ENCODE measurements around the gene HSD3B7. TPM values are rescaled to one million over a fixed set of nuclear protein-coding genes. Genes with fewer than 3 reads are reported as not detected.

The HSD3B7 gene
- total RNA-seq, 1 experiment from 2014 or later: 16.0 TPM

DNA sequence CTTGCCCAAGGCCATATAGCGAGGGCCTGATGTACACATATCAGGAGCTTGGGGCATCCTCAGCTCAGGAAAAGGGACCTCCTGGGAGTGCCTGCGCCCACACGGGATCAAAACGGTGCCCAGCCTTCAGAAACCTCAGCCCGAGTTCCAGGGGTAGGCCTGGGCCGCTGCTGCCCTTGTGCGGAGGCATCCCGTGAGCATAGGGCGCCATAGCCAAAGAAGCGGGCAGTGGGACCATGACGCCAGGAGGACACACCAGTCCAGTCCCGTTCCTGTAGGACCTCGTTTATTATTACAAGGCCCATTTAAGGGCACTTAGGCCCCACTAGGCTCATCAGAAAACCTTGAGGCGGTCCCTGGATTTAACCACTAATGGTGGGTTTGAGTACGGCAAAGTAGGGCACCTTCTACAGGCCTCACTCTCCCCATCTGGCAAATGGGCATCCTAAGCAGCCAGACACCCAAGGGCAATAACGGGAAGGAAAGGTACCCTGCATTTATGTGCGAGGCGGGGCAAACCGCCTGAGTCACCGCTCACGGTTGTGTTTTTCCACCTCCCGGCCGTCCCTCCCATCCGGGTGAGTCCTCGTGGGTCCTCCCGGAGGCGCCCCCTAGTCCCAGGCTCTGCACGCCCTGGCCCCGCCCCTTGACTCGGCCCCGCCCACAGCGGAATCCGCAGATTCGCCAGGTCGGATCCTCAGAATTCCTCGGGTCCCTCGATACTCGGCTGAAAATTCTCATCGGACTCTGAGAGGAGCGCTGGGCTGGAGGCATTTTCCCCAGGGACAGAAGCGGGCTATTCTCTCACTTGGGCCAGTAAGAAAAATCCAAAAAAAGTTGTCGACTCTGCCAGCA is 28.2 kb upstream of the HSD3B7 start:
- DNase-seq (ENCODE audit: extremely low read depth, low read depth): peak; percentile 77

DNA sequence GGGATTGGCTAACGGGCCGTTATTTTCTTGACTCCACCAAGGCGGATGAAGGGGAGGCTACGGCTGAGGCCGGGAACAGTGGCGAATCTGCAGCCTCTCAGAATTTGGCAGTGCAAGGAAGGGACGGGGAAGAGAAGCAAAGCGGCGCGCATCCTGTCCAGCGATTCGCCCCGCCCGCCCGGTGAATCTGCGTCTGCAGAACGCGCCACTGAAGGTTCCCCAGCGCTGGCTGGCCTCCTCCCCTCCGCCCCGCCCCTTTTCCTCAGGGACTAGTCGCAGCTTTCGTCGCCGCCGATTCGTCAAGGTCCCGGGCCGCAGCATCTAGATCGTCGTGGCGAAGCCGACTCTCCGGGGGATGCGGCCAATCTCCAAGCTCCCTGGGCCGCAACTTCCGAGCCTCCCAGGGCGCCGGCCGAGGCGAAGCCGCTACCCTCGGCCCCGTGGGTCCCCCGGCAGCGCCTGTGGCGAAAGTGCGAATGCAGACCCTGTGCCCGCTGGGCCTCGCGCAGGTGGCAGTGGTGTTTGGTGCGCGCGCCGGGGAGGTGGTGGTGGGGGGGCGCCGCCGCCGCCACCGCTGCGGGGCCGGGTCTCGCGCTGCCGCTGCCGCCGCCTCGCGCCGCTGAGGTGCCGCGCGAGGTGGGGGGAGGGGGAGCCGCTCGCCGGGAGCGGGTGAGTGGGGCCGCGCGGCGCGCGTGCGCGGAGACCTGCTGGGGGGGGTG is 27.4 kb upstream of the HSD3B7 start, which contains the start of gene SETD1A:
Gene SETD1A (plus strand): TSS at position 299 of the 719 bp plus-strand sequence. CDS start 978 bp downstream, outside the sequence.
- DNase-seq (ENCODE audit: extremely low read depth, low read depth): peak; percentile 90

DNA sequence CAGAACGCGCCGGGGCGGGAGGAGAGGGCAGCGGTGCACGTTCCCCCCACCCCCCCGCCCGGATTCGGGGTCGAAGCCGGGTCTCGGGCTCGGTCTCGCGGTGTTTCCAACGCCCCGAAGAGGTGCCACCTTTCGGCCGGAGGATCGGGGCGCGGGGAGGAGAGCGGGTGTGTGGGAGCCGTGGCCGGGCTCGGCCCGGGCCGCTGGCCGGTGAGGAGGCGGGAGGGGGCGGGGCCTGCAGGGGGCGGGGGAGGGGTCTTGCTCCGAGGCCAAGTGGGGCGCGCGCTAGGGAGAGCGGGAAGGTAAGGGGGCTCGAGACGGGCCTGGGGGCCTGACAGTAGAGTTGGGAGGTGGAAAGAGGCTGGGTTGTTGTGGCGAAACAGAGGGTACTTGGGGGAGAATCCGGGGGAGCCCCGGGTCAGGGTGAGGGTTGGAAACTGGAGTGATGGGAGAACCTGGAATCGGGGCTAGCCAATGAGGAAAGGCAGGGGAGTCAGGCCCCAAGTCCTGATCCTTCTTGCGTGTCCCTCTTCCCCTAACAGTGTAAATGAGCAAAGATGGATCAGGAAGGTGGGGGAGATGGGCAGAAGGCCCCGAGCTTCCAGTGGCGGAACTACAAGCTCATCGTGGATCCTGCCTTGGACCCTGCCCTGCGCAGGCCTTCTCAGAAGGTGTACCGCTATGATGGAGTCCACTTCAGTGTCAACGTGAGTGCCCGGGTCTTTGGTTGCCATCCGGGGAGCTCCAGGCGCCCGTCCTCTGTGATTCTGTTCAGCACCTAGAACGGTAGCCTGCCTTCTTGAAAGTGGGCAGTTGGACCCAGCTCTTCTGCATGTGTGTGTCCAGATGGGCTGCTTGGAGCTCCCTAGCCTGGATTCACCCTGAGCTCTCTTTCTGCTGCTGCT is 26.6 kb upstream of the HSD3B7 start:
- peak; percentile 33 for DNase-seq (ENCODE audit: extremely low read depth, low read depth)

DNA sequence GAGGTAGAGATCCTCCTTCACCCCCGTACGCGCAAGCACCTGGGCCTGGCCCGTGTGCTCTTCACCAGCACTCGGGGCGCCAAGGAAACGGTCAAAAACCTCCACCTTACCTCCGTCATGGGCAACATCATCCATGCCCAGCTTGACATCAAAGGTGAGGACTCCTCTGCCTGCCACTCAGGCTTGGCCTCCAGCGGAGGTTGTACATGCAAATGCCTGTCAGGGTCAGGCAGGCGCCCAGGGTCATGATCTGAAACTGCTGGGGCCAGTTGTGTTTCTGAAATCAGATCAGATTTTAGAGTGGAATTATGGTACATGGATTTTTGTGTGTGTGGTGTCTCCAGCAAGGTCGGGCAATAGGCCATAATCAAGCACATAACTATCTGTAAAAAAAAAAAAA is 23.6 kb upstream of the HSD3B7 start:
- no peak for DNase-seq (ENCODE audit: extremely low read depth, low read depth)

DNA sequence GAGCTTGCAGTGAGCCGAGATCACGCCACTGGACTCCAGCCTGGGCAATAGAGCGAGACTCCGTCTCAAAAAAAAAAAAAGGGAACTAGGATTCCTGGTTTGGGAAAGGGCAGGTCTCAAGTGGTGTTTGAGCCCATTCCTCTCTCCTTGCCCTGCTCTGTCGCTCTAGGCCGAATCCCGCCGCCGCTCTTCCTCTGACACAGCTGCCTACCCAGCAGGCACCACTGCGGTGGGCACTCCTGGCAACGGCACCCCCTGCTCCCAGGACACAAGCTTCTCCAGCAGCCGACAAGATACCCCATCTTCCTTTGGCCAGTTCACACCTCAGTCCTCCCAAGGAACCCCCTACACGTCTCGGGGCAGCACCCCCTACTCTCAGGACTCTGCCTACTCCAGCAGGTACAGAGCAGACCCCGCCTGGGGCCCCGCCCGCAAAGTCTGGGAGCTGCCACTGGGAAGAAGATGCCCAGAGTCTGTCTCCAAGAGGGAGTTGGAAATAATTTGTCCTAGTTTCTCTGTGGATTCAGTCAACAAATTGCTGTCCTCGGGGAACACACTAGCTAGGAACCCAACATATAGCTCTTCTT is 21.0 kb upstream of the HSD3B7 start:
- DNase-seq (ENCODE audit: extremely low read depth, low read depth): no peak

DNA sequence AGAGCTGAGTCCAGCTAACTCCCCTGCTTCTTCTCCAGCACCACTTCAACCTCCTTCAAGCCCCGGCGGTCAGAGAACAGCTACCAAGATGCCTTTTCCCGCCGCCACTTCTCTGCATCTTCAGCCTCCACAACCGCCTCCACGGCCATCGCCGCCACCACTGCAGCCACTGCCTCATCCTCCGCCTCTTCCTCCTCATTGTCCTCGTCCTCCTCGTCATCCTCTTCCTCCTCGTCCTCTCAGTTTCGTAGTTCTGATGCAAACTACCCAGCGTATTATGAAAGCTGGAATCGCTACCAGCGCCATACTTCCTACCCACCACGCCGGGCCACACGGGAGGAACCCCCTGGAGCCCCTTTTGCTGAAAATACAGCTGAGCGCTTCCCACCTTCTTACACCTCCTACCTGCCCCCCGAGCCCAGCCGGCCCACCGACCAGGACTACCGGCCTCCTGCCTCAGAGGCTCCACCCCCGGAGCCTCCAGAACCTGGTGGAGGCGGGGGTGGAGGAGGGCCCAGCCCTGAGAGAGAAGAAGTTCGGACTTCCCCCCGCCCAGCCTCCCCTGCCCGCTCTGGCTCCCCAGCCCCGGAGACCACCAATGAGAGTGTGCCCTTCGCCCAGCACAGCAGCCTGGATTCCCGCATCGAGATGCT is 20.3 kb upstream of the HSD3B7 start:
- no peak for DNase-seq (ENCODE audit: extremely low read depth, low read depth)

DNA sequence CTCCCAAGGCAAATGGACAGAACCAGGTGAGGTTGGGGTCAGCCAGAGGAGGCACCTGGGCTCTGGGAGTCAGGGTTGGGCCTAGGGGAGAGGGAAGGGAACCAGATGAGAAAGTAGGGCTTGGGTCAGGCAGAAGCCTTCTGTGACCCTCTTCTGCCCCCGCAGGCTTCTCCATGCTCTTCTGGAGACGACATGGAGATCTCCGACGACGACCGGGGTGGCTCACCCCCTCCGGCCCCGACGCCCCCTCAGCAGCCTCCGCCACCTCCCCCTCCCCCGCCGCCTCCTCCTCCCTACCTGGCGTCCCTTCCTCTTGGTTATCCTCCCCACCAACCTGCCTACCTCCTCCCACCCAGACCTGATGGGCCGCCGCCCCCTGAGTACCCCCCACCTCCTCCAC is 19.6 kb upstream of the HSD3B7 start:
- DNase-seq (ENCODE audit: extremely low read depth, low read depth): no peak

DNA sequence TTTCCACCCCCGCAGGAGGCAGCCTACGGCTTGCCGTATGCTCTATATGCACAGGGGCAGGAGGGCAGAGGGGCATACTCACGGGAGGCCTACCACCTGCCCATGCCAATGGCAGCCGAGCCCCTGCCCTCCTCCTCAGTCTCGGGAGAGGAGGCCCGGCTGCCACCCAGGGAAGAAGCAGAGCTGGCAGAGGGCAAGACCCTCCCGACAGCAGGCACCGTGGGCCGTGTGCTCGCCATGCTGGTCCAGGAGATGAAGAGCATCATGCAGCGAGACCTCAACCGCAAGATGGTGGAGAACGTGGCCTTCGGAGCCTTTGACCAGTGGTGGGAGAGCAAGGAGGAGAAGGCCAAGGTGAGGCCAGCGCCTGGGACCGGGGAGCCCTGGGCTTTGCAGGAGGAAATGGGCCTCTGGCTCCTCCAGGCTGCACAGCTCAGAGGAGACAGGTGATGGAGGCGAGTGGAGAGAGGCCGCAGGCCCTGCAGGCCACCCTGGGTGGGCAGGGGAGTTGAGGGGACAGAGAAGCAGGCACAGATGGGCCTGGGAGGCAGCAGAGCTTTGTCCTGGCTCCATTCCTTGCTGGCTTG is 18.9 kb upstream of the HSD3B7 start:
- DNase-seq (ENCODE audit: extremely low read depth, low read depth): no peak

DNA sequence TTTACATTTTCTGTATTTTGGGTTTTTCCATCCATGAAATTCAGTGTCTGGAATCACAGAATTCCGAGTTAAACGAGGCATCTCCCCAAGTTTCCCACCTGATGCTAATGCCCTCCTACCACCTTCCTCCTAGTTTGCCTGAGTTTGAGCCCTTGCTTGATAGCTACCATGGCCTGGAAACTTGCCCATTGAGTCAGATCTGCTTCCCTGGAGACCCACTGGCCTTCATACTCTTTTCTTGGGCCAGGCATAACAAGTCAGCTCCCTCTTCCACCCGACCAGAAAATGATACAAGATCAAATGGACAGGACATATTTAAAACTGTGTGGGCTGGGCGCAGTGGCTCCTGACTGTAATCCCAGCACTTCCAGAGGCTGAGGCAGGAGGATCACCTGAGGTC is 17.2 kb upstream of the HSD3B7 start:
- no peak for DNase-seq (ENCODE audit: extremely low read depth, low read depth)

DNA sequence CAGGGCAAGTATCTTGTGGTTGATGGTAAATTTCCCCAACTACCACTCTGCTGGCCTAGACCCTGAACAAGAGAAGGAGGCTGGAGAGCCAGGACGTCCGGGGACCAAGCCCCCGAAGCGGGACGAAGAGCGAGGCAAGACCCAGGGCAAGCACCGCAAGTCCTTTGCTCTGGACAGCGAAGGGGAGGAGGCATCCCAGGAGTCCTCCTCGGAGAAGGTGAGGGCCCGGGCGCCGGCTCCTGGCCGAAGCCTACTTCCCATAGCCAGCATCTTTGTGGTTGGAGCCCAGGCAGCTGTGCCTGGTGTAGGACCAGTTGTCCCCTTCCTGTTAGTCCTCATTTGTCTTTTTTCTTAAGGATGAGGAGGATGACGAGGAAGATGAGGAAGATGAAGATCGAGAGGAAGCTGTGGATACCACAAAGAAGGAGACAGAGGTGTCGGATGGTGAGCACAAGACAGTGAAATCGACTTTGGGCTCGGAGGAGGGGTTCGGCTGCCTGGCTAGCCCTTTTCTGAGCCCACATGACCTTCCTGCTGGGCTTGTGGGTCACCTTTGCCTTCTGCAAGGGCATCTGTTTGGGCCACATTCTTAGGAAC is 15.7 kb upstream of the HSD3B7 start:
- DNase-seq (ENCODE audit: extremely low read depth, low read depth): no peak

DNA sequence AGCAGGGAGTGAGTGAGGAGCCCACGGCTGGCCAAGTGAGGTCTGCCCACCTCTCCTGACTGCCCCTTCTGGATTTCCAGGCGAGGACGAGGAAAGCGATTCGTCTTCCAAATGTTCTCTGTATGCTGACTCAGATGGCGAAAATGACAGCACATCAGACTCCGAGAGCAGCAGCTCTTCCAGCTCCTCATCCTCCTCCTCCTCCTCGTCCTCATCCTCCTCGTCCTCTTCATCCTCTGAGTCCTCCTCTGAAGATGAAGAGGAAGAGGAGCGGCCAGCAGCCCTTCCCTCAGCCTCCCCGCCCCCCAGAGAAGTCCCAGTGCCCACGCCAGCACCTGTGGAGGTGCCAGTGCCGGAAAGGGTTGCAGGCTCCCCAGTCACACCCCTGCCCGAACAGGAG is 13.7 kb upstream of the HSD3B7 start:
- DNase-seq (ENCODE audit: extremely low read depth, low read depth): no peak

DNA sequence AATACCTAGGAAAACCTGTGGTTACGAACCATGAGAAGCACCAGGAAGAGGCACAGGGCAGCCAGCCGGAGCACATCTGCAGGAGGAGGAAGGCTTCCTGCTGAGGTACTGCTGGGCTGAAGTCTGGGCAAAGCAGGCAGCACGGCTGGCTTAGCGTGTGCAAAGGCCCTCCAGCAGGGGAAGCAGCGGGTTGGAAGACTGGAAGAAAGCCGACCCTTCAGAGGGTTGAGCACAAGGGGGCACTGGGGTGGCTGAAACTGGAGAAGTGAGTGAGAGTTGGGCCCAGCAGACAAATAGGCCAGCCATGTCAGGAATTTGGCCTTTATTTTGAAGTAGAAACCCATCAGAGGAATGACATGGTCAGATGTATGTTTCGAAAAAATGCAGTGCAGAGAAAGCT is 12.1 kb upstream of the HSD3B7 start:
- no peak for DNase-seq (ENCODE audit: extremely low read depth, low read depth)

DNA sequence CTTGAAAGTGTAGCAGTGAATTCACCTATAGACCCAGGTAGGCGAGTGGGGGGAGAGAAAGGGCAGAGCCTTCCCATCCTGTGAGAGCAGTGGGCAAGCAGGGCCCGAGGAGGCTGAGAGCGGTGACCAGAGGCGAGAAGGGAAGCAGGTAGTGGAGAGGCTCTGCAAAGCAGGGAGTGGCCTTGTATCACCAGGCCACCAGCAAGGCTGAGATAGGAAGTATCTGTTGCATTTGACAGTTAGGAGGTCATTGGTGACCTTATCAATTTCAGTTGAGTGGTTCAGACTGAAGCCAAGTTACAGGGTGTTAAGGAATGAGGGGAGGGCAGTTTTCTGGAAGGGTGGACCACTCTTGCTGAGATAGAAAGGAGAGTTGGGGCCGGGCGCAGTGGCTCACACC is 10.7 kb upstream of the HSD3B7 start:
- no peak for DNase-seq (ENCODE audit: extremely low read depth, low read depth)

DNA sequence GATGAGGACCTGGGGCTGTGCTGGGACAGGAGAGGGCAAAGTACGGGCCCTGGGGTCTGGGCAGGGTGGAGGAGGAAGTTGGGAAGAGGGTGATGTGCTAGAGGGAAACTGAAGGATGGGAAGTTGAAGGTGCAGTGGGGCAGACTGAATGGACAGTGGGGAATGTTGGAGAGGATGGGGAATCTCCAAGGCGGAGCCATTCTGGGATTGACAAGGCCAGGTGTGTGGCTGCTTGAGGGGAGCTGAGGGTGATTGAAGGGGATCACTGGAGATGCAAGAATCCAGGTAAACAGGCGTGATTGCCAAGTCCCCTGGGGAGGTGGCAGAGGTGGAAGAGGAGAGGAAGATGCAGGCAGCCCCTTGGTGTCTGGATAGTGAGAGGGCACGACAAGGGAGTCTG is 8.5 kb upstream of the HSD3B7 start:
- DNase-seq (ENCODE audit: extremely low read depth, low read depth): no peak

DNA sequence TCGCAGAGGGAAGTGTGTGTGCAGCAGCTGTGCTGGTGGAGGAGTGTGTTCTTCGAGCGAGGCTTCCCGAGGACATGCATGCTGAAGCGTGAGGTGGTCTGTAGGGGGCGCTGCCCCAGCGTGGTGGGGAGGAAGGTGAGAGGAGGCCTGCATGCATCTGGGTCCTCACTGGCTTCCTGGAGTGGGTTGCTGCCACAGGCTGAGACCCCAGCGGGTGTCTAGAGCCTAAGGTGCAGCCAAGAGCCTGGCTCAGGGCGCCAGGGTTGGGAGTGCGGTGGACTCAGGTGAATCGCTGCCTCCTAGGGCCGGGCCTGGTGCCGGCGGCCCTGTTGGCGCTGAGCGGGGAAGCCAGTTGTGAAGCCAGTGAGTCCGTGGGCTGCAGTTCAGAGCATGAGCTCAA is 7.5 kb upstream of the HSD3B7 start:
- DNase-seq (ENCODE audit: extremely low read depth, low read depth): no peak

DNA sequence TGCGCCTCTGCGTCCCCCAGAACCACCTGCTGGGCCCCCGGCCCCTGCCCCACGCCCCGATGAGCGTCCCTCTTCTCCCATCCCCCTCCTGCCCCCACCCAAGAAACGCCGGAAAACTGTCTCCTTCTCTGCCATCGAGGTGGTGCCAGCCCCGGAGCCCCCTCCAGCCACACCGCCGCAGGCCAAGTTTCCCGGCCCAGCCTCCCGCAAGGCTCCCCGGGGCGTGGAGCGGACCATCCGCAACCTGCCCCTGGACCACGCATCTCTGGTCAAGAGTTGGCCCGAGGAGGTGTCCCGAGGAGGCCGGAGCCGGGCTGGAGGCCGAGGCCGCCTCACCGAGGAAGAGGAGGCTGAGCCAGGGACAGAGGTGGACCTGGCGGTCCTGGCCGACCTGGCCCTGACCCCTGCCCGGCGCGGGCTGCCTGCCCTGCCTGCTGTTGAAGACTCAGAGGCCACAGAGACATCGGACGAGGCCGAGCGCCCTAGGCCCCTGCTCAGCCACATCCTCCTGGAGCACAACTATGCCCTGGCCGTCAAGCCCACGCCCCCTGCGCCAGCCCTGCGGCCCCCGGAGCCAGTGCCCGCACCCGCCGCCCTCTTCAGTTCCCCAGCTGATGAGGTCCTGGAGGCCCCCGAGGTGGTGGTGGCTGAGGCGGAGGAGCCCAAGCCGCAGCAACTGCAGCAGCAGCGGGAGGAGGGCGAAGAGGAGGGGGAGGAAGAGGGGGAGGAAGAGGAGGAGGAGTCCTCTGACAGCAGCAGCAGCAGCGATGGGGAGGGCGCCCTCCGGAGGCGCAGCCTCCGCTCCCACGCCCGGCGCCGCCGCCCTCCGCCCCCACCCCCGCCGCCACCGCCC is 5.6 kb upstream of the HSD3B7 start:
- no peak for DNase-seq (ENCODE audit: extremely low read depth, low read depth)

DNA sequence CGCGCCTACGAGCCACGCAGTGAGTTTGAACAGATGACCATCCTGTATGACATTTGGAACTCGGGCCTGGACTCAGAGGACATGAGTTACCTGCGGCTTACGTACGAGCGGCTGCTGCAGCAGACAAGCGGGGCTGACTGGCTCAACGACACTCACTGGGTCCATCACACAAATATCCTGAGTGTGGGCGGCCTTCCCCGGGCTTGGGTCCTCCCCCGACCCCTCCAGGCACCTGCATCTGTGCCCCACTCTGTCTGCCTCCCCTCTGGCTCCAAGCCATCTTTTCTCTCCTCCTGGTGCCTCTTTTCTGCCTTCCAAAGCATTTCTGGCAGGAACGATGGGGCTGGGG is 5.0 kb upstream of the HSD3B7 start:
- no peak for DNase-seq (ENCODE audit: extremely low read depth, low read depth)

DNA sequence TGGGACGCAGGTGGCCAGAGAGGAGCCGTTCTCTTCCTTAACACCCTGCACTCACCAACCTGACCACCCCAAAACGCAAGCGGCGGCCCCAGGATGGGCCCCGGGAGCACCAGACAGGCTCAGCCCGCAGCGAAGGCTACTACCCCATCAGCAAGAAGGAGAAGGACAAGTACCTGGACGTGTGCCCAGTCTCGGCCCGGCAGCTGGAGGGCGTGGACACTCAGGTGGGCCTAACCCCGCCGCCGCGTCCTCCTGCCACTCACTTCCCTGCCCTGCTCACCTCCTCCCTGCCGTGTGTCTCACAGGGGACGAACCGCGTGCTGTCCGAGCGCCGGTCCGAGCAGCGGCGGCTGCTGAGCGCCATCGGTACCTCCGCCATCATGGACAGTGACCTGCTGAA is 4.6 kb upstream of the HSD3B7 start:
- DNase-seq (ENCODE audit: extremely low read depth, low read depth): no peak

DNA sequence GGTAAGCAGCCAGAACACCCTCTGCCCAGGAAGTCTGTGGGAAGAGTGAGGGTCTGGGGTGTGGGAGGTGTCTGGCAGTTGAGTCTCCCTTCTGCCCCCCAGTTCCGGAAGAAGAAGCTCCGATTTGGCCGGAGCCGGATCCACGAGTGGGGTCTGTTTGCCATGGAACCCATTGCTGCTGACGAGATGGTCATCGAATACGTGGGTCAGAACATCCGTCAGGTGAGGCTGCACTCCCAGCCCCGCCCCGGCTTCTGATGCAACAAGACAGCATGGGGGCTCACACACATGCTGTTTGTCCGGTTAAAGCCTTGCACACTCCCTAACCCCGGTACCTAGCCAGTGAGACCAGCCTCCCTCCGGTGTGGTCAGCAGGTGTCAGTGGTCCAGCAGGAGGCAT is 4.0 kb upstream of the HSD3B7 start:
- no peak for DNase-seq (ENCODE audit: extremely low read depth, low read depth)

Measured in NCI-H460 (cell line).